A204.1 (cell line): ENCODE results near the gene FNIP1.
"Not testable (repeated sequence)": the region's sequence is repeated elsewhere in the genome, so short reads cannot be mapped to it uniquely, and the experiment has no call there.

Experiments used
- FAIRE-seq: peaks from 2 replicates; lab custom pipeline; 2012; peaks lifted over from hg19 to GRCh38; lab: Jason Lieb, UNC

The FNIP1 gene

GRCh38 chr5:131786900-131787692 lies 9.7 kb downstream of the FNIP1 start:
- FAIRE-seq = no peak

- no peak for FAIRE-seq
Observed at GRCh38 chr5:131786036-131786435, 10.8 kb downstream of the FNIP1 start.

GRCh38 chr5:131783874-131784273 lies 12.9 kb downstream of the FNIP1 start:
- no peak for FAIRE-seq

GRCh38 chr5:131783357-131783756 lies 13.5 kb downstream of the FNIP1 start:
- FAIRE-seq = no peak

- no peak for FAIRE-seq
Observed at GRCh38 chr5:131782717-131783116, 14.1 kb downstream of the FNIP1 start.

GRCh38 chr5:131778141-131778540 lies 18.7 kb downstream of the FNIP1 start:
- FAIRE-seq = not testable (repeated sequence)

- FAIRE-seq = no peak
Observed at GRCh38 chr5:131776450-131776849, 20.4 kb downstream of the FNIP1 start.

GRCh38 chr5:131774652-131775367 lies 22.0 kb downstream of the FNIP1 start:
- no peak for FAIRE-seq

GRCh38 chr5:131773805-131774204 lies 23.0 kb downstream of the FNIP1 start:
- no peak for FAIRE-seq

GRCh38 chr5:131771692-131772091 lies 25.1 kb downstream of the FNIP1 start:
- FAIRE-seq = no peak

- no peak for FAIRE-seq
Observed at GRCh38 chr5:131769961-131770360, 26.9 kb downstream of the FNIP1 start.

GRCh38 chr5:131769336-131769735 lies 27.5 kb downstream of the FNIP1 start:
- no peak for FAIRE-seq

- FAIRE-seq = no peak
Observed at GRCh38 chr5:131767891-131768290, 28.9 kb downstream of the FNIP1 start.

- FAIRE-seq = no peak
Observed at GRCh38 chr5:131766689-131767088, 30.1 kb downstream of the FNIP1 start.

GRCh38 chr5:131765261-131765660 lies 31.6 kb downstream of the FNIP1 start:
- FAIRE-seq = no peak

- FAIRE-seq = no peak
Observed at GRCh38 chr5:131763968-131764367, 32.8 kb downstream of the FNIP1 start.

GRCh38 chr5:131760793-131761192 lies 36.0 kb downstream of the FNIP1 start:
- no peak for FAIRE-seq

- FAIRE-seq = no peak
Observed at GRCh38 chr5:131759704-131760103, 37.1 kb downstream of the FNIP1 start.

- no peak for FAIRE-seq
Observed at GRCh38 chr5:131758520-131758900, 38.3 kb downstream of the FNIP1 start.

GRCh38 chr5:131757830-131758519 lies 38.8 kb downstream of the FNIP1 start:
- no peak for FAIRE-seq

GRCh38 chr5:131756942-131757341 lies 39.9 kb downstream of the FNIP1 start:
- no peak for FAIRE-seq

GRCh38 chr5:131754363-131754762 lies 42.5 kb downstream of the FNIP1 start:
- FAIRE-seq = no peak

- FAIRE-seq = no peak
Observed at GRCh38 chr5:131751506-131751905, 45.3 kb downstream of the FNIP1 start.
